ENCODE results near the gene C4B.
"Not testable (repeated sequence)": the region's sequence is repeated elsewhere in the genome, so short reads cannot be mapped to it uniquely, and the experiment has no call there.

DNA sequence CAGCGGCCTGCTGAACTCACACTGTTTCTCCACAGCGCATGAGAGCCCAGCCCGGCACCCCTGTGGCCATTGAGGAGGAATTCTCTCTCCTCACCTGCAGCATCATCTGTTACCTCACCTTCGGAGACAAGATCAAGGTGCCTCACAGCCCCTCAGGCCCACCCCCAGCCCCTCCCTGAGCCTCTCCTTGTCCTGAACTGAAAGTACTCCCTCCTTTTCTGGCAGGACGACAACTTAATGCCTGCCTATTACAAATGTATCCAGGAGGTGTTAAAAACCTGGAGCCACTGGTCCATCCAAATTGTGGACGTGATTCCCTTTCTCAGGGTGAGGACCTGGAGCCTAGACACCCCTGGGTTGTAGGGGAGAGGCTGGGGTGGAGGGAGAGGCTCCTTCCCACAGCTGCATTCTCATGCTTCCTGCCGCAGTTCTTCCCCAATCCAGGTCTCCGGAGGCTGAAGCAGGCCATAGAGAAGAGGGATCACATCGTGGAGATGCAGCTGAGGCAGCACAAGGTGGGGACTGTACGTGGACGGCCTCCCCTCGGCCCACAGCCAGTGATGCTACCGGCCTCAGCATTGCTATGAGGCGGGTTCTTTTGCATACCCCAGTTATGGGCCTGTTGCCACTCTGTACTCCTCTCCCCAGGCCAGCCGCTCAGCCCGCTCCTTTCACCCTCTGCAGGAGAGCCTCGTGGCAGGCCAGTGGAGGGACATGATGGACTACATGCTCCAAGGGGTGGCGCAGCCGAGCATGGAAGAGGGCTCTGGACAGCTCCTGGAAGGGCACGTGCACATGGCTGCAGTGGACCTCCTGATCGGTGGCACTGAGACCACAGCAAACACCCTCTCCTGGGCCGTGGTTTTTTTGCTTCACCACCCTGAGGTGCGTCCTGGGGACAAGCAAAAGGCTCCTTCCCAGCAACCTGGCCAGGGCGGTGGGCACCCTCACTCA, 25.0 kb downstream of the C4B start:
- not testable (repeated sequence) for TF ChIP-seq CTCF (IDR thresholded peaks at IDR 0.05; ENCODE audit: low read length); EZH2 (optimal IDR thresholded peaks at IDR 0.05; ENCODE audit: low read depth, low read length); EZH2phosphoT487 (IDR thresholded peaks at IDR 0.05; ENCODE audit: low read length)
